Adrenal gland (tissue), 12 donors: ENCODE data around the gene RAB6A. TPM values are rescaled to one million over a fixed set of nuclear protein-coding genes. Genes with fewer than 3 reads are reported as not detected.

ENCODE experiments used
- DNase-seq, 7 donors: peaks; one replicate each; pipeline ENCODE4 v3.0.0-alpha.2; 2019 to 2020
- H3K27ac ChIP-seq, 5 donors: fragments of 200-600 bp; sonication (generic) in 4 of 5; 1 replicate in 3 of 5; 2 replicates in 2 of 5; pipeline versions ENCODE4 v1.5.1 to v1.8.0; 2016 to 2020; ENCODE audit warnings: mild to moderate bottlenecking in 1 of 5
- H3K27me3 ChIP-seq: fragments of 200-600 bp; 2 replicates; pipeline ENCODE4 v1.8.0; 2021
- H3K36me3 ChIP-seq, 2 donors: fragments of 200-600 bp; replicated peaks in 1 of 2; 1 replicate in 1 of 2; 2 replicates in 1 of 2; pipeline versions ENCODE4 v1.5.1 to v1.8.0; 2018 to 2022
- H3K4me1 ChIP-seq, 2 donors: fragments of 200-600 bp; replicated peaks in 1 of 2; 1 replicate in 1 of 2; 2 replicates in 1 of 2; pipeline versions ENCODE4 v1.5.1 to v1.8.0; 2018 to 2021
- H3K4me3 ChIP-seq, 4 donors: fragments of 200-600 bp; sonication (generic) in 3 of 4; one replicate each; pipeline ENCODE4 v1.5.1; 2016 to 2018
- H3K9me3 ChIP-seq, 3 donors: fragments of 200-600 bp; sonication (generic) in 1 of 3; replicated peaks in 1 of 3; 1 replicate in 2 of 3; 2 replicates in 1 of 3; pipeline versions ENCODE4 v1.5.1 to v1.8.0; 2016 to 2021
- CTCF ChIP-seq, 6 experiments: fragments of 450-650 bp in 4 of 6; fragments of 200-600 bp in 2 of 6; sonication (generic) in 1 of 6; IDR thresholded peaks; 1 replicate in 5 of 6; 2 replicates in 1 of 6; pipeline versions ENCODE4 v1.5.1 to v1.8.0; 2016 to 2021; ENCODE audit warnings: antibody characterized with exemption in 6 of 6, mild to moderate bottlenecking in 2 of 6, moderate library complexity in 1 of 6
- POLR2A ChIP-seq, 2 donors: fragments of 450-650 bp; IDR thresholded peaks; one replicate each; pipeline ENCODE4 v1.6.1; 2017; ENCODE audit warnings: antibody characterized with exemption in 2 of 2, mild to moderate bottlenecking in 2 of 2, moderate library complexity in 1 of 2
- WGBS, 4 donors: extraction: QIAGEN DNeasy Blood & Tissue Kit in 2 of 4; methylation state at CpG; one replicate each; pipeline versions ENCODE4 v1.1.5 to v1.1.7; 2013 to 2017; 5-methylcytosine and 5-hydroxymethylcytosine counted together
- intact Hi-C, 2 donors: fragments of 100-400 bp; cut with DNase I; formaldehyde crosslinking; loops; one replicate each; pipeline versions ENCODE4 v1.14.1 to v1.15.0; 2022 to 2023
- polyA plus RNA-seq, 3 donors: library from polyadenylated mRNA; stranded (reverse); fragments of 200-250 nt in 2 of 3; fragments of 350-450 nt in 1 of 3; fragmentation: Illumina TruSeq in 1 of 3; extraction: RNeasy Lipid Tissue Mini Kit (QIAGEN cat#74804) in 1 of 3; gene quantifications; one replicate each; pipeline ENCODE4 v1.2.3, GENCODE V29; 2013 to 2014
- total RNA-seq, 9 donors: library from RNA; depleted of rRNA in 4 of 9; stranded (reverse); fragments of >200 nt in 4 of 9; fragments of 120-200 nt in 1 of 9; fragmentation: NEBNext Ultra II Directional in 1 of 9; extraction: Animal tissue kit (Norgen Biotek cat#: 25700) in 1 of 9; gene quantifications; one replicate each; pipeline versions ENCODE4 v1.1.0 to v1.2.4, GENCODE V29; 2013 to 2023
- donor health status: healthy with polysubstance abuse.
- donor health status: Bipolar disorder and iron deficiency.
- donor health status: DM: yes; HTN: yes; CAD: no.
- donor health status: DM: no; HTN: no; CAD: no.
- donor health status: DM: no; HTN: no; CAD: no.
- donor health status: DM: yes; HTN: yes; CAD: no.

Gene RAB6A
- total and polyA plus RNA-seq, 12 donors, result 27.8 to 283 (median 131) TPM

DNA sequence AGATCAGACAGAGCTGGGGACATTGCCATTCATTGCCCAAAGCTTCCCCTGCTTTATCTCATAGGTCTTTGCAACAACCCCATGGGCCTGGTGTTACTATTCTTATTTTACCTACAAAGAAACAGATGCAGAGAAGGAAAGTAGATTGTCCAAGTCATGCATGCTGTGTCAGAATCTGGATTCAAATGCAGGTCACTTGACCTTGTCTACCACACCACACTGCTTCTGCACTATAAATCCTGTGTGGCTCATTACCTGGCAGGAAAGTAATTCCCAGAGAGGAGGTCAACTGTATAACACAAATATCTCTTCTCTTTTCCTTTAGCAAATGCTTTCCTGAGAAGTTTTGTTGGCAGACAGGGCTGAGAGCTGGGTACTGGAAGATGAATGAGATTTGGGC, 96.0 kb downstream of the RAB6A start:
- Histone ChIP-seq H3K4me3 (no peak overlapping the region), H3K4me1 (peaks cover 0 to 19% of the 10 kb centered on the region in 2 donors), H3K27me3 (no peaks in the 10 kb centered on the region), H3K27ac (no peak overlapping the region), H3K36me3 (no peaks in the 10 kb centered on the region), H3K9me3 (no peaks in the 10 kb centered on the region)
- TF ChIP-seq POLR2A (IDR thresholded peaks at IDR 0.05) (no peak), CTCF (IDR thresholded peaks at IDR 0.05) (no peak)
- DNase-seq, result no peak
- intact Hi-C loops, result loop anchor here in 1 of 2 donors (5.0 kb wide), 2 partner anchors 38 to 363 kb away; no protein-coding TSS in a partner anchor

GRCh38 chr11:73663604-73664495, 97.0 kb downstream of the RAB6A start:
- H3K4me3 ChIP-seq, result no peak overlapping the region
- TF ChIP-seq POLR2A (IDR thresholded peaks at IDR 0.05) (no peak), CTCF (IDR thresholded peaks at IDR 0.05) (no peak)

GRCh38 chr11:73662445-73663157, 98.3 kb downstream of the RAB6A start:
- peak in 1 of 7 donors; percentile 36 for DNase-seq
- no peak for TF ChIP-seq CTCF (IDR thresholded peaks at IDR 0.05)
- no peak for TF ChIP-seq POLR2A (IDR thresholded peaks at IDR 0.05)
- Histone ChIP-seq H3K36me3 (no peaks in the 10 kb centered on the region), H3K4me1 (peaks cover 0 to 19% of the 10 kb centered on the region in 2 donors), H3K27ac (no peak overlapping the region), H3K27me3 (no peaks in the 10 kb centered on the region), H3K9me3 (no peaks in the 10 kb centered on the region), H3K4me3 (no peak overlapping the region)
- 87 to 97% (median 91%) methylated on average over 3 of the region's 3 CpGs for WGBS, 4 donors
- intact Hi-C loops, result loop anchor here in 1 of 2 donors (5.0 kb wide), 2 partner anchors 35 to 360 kb away; no protein-coding TSS in a partner anchor

More at GRCh38 chr11:73663604-73664495, 97.0 kb downstream of the RAB6A start:
- Histone ChIP-seq H3K36me3 (no peaks in the 10 kb centered on the region), H3K27me3 (no peaks in the 10 kb centered on the region), H3K27ac (no peak overlapping the region), H3K4me1 (peaks cover 0 to 19% of the 10 kb centered on the region in 2 donors), H3K9me3 (no peaks in the 10 kb centered on the region)
- WGBS, 4 donors, result 80 to 92% (median 83%) methylated on average over 3 of the region's 3 CpGs
- DNase-seq, result peak in 1 of 7 donors; percentile 45
- intact Hi-C loops, result loop anchor here in 1 of 2 donors (5.0 kb wide), 2 partner anchors 37 to 362 kb away; no protein-coding TSS in a partner anchor

DNA sequence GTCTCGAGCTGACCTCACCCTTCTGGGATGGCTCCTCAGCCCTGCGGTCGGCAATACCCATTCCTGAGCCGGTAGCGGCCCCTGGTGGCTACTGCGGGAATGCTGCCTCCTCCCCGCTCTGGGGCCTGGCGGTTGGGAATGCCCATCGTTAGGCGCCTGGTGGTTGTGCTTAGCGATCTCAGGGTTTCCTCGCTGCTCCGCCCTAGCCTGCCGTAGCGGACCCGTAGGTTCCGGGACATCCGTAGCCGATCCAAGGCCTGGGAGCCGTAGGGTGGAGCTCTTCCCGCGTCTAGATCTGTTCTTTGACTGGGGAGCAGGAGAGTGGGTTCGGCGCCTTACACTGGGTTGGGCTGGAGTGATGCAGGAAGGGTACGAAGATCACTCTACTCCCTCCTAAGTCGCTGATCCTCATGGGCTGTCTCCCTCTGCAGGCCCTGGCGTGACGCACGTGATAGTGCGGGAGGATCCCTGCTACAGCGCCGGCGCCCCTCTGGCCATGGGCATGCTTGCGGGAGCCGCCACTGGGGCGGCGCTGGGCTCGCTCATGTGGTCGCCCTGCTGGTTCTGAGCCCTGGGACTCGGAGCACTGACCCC, 99.7 kb downstream of the RAB6A start:
- Histone ChIP-seq H3K27ac (no peak overlapping the region), H3K4me3 (peak overlapping the region in 1 of 4 donors; percentile 45), H3K36me3 (no peaks in the 10 kb centered on the region), H3K4me1 (peaks cover 0 to 19% of the 10 kb centered on the region in 2 donors), H3K9me3 (no peaks in the 10 kb centered on the region), H3K27me3 (no peaks in the 10 kb centered on the region)
- DNase-seq, result peak; percentile 86 to 95 (median 90)
- TF ChIP-seq POLR2A (IDR thresholded peaks at IDR 0.05), result no peak
- peak; percentile 89 to 99 (median 98) for TF ChIP-seq CTCF (IDR thresholded peaks at IDR 0.05)
- intact Hi-C loops, result loop anchor here in 1 of 2 donors (2.0 to 5.0 kb wide), 3 partner anchors 34 to 359 kb away; no protein-coding TSS in a partner anchor
- 3 to 9% (median 5%) methylated on average over 8 to 40 of the region's 40 CpGs for WGBS, 4 donors
